ENCODE data around the gene MYRF.

GRCh38 chr11:61715867-61716266 lies 36.6 kb upstream of the MYRF start:
- no peak for TF ChIP-seq CTCF (IDR thresholded peaks at IDR 0.05)
- no peak for TF ChIP-seq EZH2 (IDR thresholded peaks at IDR 0.05)

Measured in neural progenitor cell (in vitro differentiated cells).